Fibroblast of lung (primary cell): ENCODE data around the gene GAPVD1. TPM values are rescaled to one million over a fixed set of nuclear protein-coding genes. Genes with fewer than 3 reads are reported as not detected.
A peak's percentile ranks its signal among the peaks of the same experiment; 100 is the strongest.

Source experiments
- DNase-seq, 2 donors: peaks; one replicate each; pipeline versions ENCODE4 v3.0.0 to v3.0.0-alpha.2; 2010; ENCODE audit warnings: low read depth in 2 of 2
- H2AFZ ChIP-seq: 2 replicates; pipeline ENCODE4 v1.5.1; 2012; ENCODE audit warnings: low read length, control low read depth, inconsistent platforms
- H3K27ac ChIP-seq: 2 replicates; pipeline ENCODE4 v1.5.1; 2011; ENCODE audit warnings: low read length, control low read depth; ENCODE audit not compliant: insufficient read depth
- H3K27me3 ChIP-seq: 2 replicates; pipeline ENCODE4 v1.5.1; 2011; ENCODE audit warnings: mild to moderate bottlenecking, low read length; ENCODE audit not compliant: control insufficient read depth, insufficient read depth
- H3K36me3 ChIP-seq: 2 replicates; pipeline ENCODE4 v1.5.1; 2011; ENCODE audit warnings: low read length; ENCODE audit not compliant: control insufficient read depth, insufficient read depth
- H3K4me1 ChIP-seq: 2 replicates; pipeline ENCODE4 v1.5.1; 2011; ENCODE audit warnings: low read length; ENCODE audit not compliant: control insufficient read depth, insufficient read depth; ENCODE audit errors: extremely low read depth
- H3K4me2 ChIP-seq: 2 replicates; pipeline ENCODE4 v1.5.1; 2011; ENCODE audit warnings: low read length, control low read depth; ENCODE audit not compliant: insufficient read depth; ENCODE audit errors: extremely low read depth
- H3K4me3 ChIP-seq, 4 experiments: fragments of 200-600 bp in 1 of 4; sonication (generic) in 1 of 4; replicated peaks in 1 of 4; 2 replicates each; pipeline ENCODE4 v1.5.1; 2011 to 2016; ENCODE audit warnings: low read length in 4 of 4, low read depth in 3 of 4, mild to moderate bottlenecking in 3 of 4, control low read depth in 2 of 4, inconsistent platforms in 1 of 4, mixed read lengths in 1 of 4; ENCODE audit not compliant: insufficient read depth in 1 of 4; ENCODE audit errors: control extremely low read depth in 1 of 4
- H3K79me2 ChIP-seq: 2 replicates; pipeline ENCODE4 v1.5.1; 2012; ENCODE audit warnings: mild to moderate bottlenecking, low read length, inconsistent platforms; ENCODE audit not compliant: control insufficient read depth, insufficient read depth
- H3K9ac ChIP-seq: 2 replicates; pipeline ENCODE4 v1.5.1; 2011; ENCODE audit warnings: mild to moderate bottlenecking, low read length, control low read depth; ENCODE audit not compliant: insufficient read depth
- H3K9me3 ChIP-seq: 2 replicates; pipeline ENCODE4 v1.5.1; 2012; ENCODE audit warnings: low read depth, low read length; ENCODE audit not compliant: control insufficient read depth, insufficient read depth
- H4K20me1 ChIP-seq: 2 replicates; pipeline ENCODE4 v1.5.1; 2011; ENCODE audit warnings: low read length; ENCODE audit not compliant: control insufficient read depth, insufficient read depth; ENCODE audit errors: extremely low read depth
- EZH2 ChIP-seq: IDR thresholded peaks from 2 replicates; pipeline ENCODE4 v1.5.1; 2012; ENCODE audit warnings: low read length, control low read depth, mild to moderate bottlenecking; ENCODE audit errors: missing control alignments
- polyA plus RNA-seq, 2 donors: library from polyadenylated mRNA; depleted of rRNA in 1 of 2; stranded (reverse) in 1 of 2; unstranded in 1 of 2; fragments of >200 nt; gene quantifications; 2 replicates each; pipeline ENCODE4 v1.2.1, GENCODE V29; 2011 to 2012; ENCODE audit warnings: missing spikeins in 1 of 2
- total RNA-seq: library from RNA; depleted of rRNA; stranded (reverse); fragments of >200 nt; gene quantifications from 2 replicates; pipeline ENCODE4 v1.2.1, GENCODE V29; 2014
- TF ChIP-seq, protein P1 (sequence below), 2 donors: IDR thresholded peaks in 1 of 2; conservative IDR thresholded peaks in 1 of 2; 1 replicate in 1 of 2; 2 replicates in 1 of 2; pipeline ENCODE4 v1.5.1; 2011 to 2012; ENCODE audit warnings: low read length in 2 of 2, control low read depth in 1 of 2, inconsistent platforms in 1 of 2, low read depth in 1 of 2, mild to moderate bottlenecking in 1 of 2

GAPVD1 gene
- total and polyA plus RNA-seq, 2 donors (not counting 1 experiment from before 2014, with no cell fraction given), result 23.0 to 72.3 TPM

DNA sequence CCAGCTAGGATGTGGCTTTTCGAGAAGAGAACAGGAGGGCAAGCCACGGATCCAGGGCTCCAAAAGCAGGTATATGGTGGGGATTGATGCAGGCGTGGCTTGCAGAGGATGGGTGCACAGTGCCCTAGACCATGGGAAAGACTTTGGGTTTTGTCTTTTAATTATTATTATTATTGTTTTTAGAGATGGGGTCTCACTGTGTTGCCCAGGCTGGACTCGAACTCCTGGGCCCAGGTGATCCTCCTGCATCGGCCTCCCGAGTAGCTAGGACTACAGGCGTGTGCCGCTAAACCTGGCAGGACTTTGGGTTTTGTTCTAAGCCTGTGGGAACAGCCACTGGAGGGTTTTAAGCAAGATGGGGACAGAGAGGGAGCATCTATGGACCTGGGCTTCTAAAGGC lies 152.0 kb downstream of the GAPVD1 start:
- TF ChIP-seq, protein P1, sequence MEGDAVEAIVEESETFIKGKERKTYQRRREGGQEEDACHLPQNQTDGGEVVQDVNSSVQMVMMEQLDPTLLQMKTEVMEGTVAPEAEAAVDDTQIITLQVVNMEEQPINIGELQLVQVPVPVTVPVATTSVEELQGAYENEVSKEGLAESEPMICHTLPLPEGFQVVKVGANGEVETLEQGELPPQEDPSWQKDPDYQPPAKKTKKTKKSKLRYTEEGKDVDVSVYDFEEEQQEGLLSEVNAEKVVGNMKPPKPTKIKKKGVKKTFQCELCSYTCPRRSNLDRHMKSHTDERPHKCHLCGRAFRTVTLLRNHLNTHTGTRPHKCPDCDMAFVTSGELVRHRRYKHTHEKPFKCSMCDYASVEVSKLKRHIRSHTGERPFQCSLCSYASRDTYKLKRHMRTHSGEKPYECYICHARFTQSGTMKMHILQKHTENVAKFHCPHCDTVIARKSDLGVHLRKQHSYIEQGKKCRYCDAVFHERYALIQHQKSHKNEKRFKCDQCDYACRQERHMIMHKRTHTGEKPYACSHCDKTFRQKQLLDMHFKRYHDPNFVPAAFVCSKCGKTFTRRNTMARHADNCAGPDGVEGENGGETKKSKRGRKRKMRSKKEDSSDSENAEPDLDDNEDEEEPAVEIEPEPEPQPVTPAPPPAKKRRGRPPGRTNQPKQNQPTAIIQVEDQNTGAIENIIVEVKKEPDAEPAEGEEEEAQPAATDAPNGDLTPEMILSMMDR (conservative IDR thresholded peaks at IDR 0.05 in 1 of 2, IDR thresholded peaks at IDR 0.05 in 1 of 2; ENCODE audit: low read depth in 1 of 2, low read length in 2 of 2), result no peak
- Histone ChIP-seq H3K27ac (no peak overlapping the region), H3K4me1 (no peaks in the 10 kb centered on the region), H4K20me1 (no peaks in the 10 kb centered on the region), H3K4me2 (no peak overlapping the region), H3K36me3 (no peaks in the 10 kb centered on the region), H3K27me3 (no peaks in the 10 kb centered on the region), H2AFZ (no peak overlapping the region), H3K79me2 (no peaks in the 10 kb centered on the region), H3K9me3 (no peaks in the 10 kb centered on the region), H3K9ac (no peak overlapping the region), H3K4me3 (no peak overlapping the region)
- DNase-seq, result no peak

DNA sequence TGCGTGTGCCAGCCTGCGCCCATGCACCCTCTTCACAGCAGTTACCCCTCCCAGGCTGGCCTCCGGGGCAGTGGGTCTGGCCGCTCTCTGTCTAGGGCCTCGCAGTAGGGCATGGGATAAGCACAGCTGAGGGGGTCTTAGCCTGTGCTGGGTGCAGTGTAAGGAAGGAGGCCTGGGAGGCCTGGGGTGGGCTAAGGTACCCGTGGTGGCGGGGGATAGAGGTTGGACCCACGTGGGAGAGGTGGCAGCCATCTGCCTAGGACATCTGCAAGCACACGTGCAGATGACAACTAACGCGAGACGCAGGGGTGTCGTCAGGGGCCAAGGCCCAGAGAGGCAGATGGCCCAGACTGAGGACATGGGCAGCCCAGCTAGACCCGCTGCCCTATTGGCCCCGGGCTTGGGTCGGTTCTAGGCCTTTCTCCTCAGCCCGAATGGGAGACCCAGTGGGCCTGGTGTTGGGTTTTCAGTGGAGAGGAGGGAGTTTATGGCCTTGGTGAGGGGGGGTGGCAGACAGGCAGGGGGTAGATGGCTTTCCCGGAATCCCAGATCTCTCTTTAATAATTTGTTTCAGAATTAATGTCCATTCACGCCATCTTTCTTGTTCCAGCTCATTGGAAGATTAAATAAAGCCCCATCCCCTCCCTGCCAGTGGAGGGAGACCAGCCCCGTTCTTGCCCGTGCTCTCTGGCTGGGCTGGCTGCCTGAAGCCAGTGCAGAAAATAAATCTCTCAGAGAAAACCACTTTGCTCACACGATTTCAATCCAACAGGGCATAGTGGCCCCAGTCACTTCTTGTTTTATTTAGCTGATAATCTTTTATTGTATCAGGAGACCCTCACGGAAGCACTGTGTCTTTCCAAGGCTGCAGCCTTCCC lies 154.2 kb downstream of the GAPVD1 start:
- no peaks in the 10 kb centered on the region for H3K79me2 ChIP-seq
- no peak for TF ChIP-seq EZH2
- TF ChIP-seq, protein P1 (conservative IDR thresholded peaks at IDR 0.05 in 1 of 2, IDR thresholded peaks at IDR 0.05 in 1 of 2; ENCODE audit: low read depth in 1 of 2, low read length in 2 of 2), result no peak
- no peak overlapping the region for H3K4me3 ChIP-seq
- DNase-seq, result peak in 1 of 2 donors; percentile 34
- no peaks in the 10 kb centered on the region for H3K9me3 ChIP-seq
- H3K36me3 ChIP-seq, result no peaks in the 10 kb centered on the region
- H2AFZ ChIP-seq, result no peak overlapping the region
- H3K27ac ChIP-seq, result no peak overlapping the region
- no peaks in the 10 kb centered on the region for H3K4me1 ChIP-seq
- H3K4me2 ChIP-seq, result no peak overlapping the region
- H3K9ac ChIP-seq, result no peak overlapping the region
- H3K27me3 ChIP-seq, result no peaks in the 10 kb centered on the region
- no peaks in the 10 kb centered on the region for H4K20me1 ChIP-seq

DNA sequence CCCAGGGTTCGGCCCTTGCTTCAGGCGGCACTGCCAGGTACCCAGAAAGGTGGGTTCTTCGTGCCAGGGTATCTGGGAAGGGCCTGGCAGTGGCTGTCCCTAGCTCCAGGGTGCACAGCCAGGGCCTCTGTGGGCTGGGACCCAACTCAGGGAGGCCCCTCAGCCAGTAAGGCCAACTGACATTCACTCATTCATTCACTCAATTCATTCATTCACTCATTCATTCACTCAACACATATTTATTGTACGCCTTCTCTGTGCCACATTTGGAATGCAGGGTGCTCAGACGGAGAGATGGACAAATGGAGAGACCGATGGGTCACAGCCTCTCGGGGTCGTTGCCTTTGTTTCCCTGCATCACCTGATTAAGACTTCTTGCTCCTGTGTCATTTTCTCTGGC lies 154.9 kb downstream of the GAPVD1 start:
- no peak overlapping the region for H2AFZ ChIP-seq
- no peaks in the 10 kb centered on the region for H3K27me3 ChIP-seq
- no peak overlapping the region for H3K4me3 ChIP-seq
- no peaks in the 10 kb centered on the region for H3K9me3 ChIP-seq
- H3K9ac ChIP-seq, result no peak overlapping the region
- no peak overlapping the region for H3K27ac ChIP-seq
- TF ChIP-seq, protein P1 (conservative IDR thresholded peaks at IDR 0.05 in 1 of 2, IDR thresholded peaks at IDR 0.05 in 1 of 2; ENCODE audit: low read depth in 1 of 2, low read length in 2 of 2), result no peak
- TF ChIP-seq EZH2, result no peak
- no peak for DNase-seq
- no peaks in the 10 kb centered on the region for H3K36me3 ChIP-seq
- no peak overlapping the region for H3K4me2 ChIP-seq
- H4K20me1 ChIP-seq, result no peaks in the 10 kb centered on the region
- no peaks in the 10 kb centered on the region for H3K79me2 ChIP-seq
- no peaks in the 10 kb centered on the region for H3K4me1 ChIP-seq

Other genes with a start within 250 kb of the GAPVD1 start
- gene SCAI, start 118.3 kb upstream of the GAPVD1 start, total RNA-seq, result 6.9 and 9.7 TPM in 2 replicates
- gene SCAI, start 118.3 kb upstream of the GAPVD1 start, polyA plus RNA-seq, result 5.4 and 5.8 TPM in 2 replicates
- 11.6 and 12.7 TPM in 2 replicates for gene PPP6C, start 72.0 kb upstream of the GAPVD1 start, total RNA-seq
- gene PPP6C, start 72.0 kb upstream of the GAPVD1 start, polyA plus RNA-seq, result 37.1 and 47.9 TPM in 2 replicates
- gene RABEPK, start 61.3 kb upstream of the GAPVD1 start, total RNA-seq, result 37.3 and 37.8 TPM in 2 replicates
- gene RABEPK, start 61.3 kb upstream of the GAPVD1 start, polyA plus RNA-seq, result 29.8 and 32.6 TPM in 2 replicates
- gene HSPA5, start 20.5 kb upstream of the GAPVD1 start, total RNA-seq, result 193 and 339 TPM in 2 replicates
- 482 and 558 TPM in 2 replicates for gene HSPA5, start 20.5 kb upstream of the GAPVD1 start, polyA plus RNA-seq